WTC11 (cell line): ENCODE data around the gene ZNF574.

Experiments used
- ARID4B ChIP-seq: sonication (generic); formaldehyde crosslinking; IDR thresholded peaks from 2 replicates; pipeline ENCODE4 v1.8.0; 2023; ENCODE audit warnings: missing genetic modification reagents, mild to moderate bottlenecking, borderline replicate concordance
- ATF3 ChIP-seq: sonication (generic); formaldehyde crosslinking; conservative IDR thresholded peaks from 2 replicates; pipeline ENCODE4 v1.8.1; 2022; ENCODE audit warnings: mild to moderate bottlenecking, missing genetic modification reagents
- CBFB ChIP-seq: sonication (generic); formaldehyde crosslinking; IDR thresholded peaks from 2 replicates; pipeline ENCODE4 v1.8.1; 2022; ENCODE audit warnings: mild to moderate bottlenecking, low read depth, missing genetic modification reagents
- CREM ChIP-seq: sonication (generic); formaldehyde crosslinking; IDR thresholded peaks from 2 replicates; pipeline ENCODE4 v1.8.1; 2022; ENCODE audit warnings: mild to moderate bottlenecking, missing genetic modification reagents, moderate library complexity
- CTCF ChIP-seq: fragments of 200-600 bp; IDR thresholded peaks from 2 replicates; pipeline ENCODE4 v1.8.0; 2022; ENCODE audit warnings: antibody characterized with exemption
- E2F1 ChIP-seq: sonication (generic); formaldehyde crosslinking; IDR thresholded peaks from 2 replicates; pipeline ENCODE4 v1.8.0; 2022; ENCODE audit warnings: mild to moderate bottlenecking, missing genetic modification reagents
- ELF4 ChIP-seq: sonication (generic); formaldehyde crosslinking; IDR thresholded peaks from 2 replicates; pipeline ENCODE4 v1.8.1; 2022; ENCODE audit warnings: low read depth, mild to moderate bottlenecking, moderate library complexity, missing genetic modification reagents
- GABPB1 ChIP-seq: sonication (generic); formaldehyde crosslinking; IDR thresholded peaks from 2 replicates; pipeline ENCODE4 v1.8.1; 2023; ENCODE audit warnings: mild to moderate bottlenecking, missing genetic modification reagents
- JUN ChIP-seq: sonication (generic); formaldehyde crosslinking; IDR thresholded peaks from 2 replicates; pipeline ENCODE4 v1.8.0; 2023; ENCODE audit warnings: mild to moderate bottlenecking, missing genetic modification reagents
- NFE2L1 ChIP-seq: sonication (generic); formaldehyde crosslinking; IDR thresholded peaks from 2 replicates; pipeline ENCODE4 v1.8.1; 2023; ENCODE audit warnings: missing genetic modification reagents
- RELA ChIP-seq: sonication (generic); formaldehyde crosslinking; IDR thresholded peaks from 2 replicates; pipeline ENCODE4 v1.8.1; 2022; ENCODE audit warnings: missing genetic modification reagents, mild to moderate bottlenecking, borderline replicate concordance
- ZNF263 ChIP-seq: sonication (generic); formaldehyde crosslinking; IDR thresholded peaks from 2 replicates; pipeline ENCODE4 v1.8.1; 2022; ENCODE audit warnings: low read depth, mild to moderate bottlenecking, moderate library complexity, missing genetic modification reagents

- TF ChIP-seq CTCF (no peak), GABPB1 (no peak), ELF4 (CRISPR knock-in tag) (no peak), ARID4B (CRISPR knock-in tag) (no peak), CREM (CRISPR knock-in tag) (no peak), JUN (CRISPR knock-in tag) (no peak), ZNF263 (CRISPR knock-in tag) (no peak), CBFB (no peak), NFE2L1 (CRISPR knock-in tag) (no peak), ATF3 (CRISPR knock-in tag) (no peak), E2F1 (no peak), RELA (CRISPR knock-in tag) (no peak)
Observed at GRCh38 chr19:42086188-42086736, 10.3 kb downstream of the ZNF574 start.
